Measurements from ENCODE around the gene KRTAP10-1.

The KRTAP10-1 gene

DNA sequence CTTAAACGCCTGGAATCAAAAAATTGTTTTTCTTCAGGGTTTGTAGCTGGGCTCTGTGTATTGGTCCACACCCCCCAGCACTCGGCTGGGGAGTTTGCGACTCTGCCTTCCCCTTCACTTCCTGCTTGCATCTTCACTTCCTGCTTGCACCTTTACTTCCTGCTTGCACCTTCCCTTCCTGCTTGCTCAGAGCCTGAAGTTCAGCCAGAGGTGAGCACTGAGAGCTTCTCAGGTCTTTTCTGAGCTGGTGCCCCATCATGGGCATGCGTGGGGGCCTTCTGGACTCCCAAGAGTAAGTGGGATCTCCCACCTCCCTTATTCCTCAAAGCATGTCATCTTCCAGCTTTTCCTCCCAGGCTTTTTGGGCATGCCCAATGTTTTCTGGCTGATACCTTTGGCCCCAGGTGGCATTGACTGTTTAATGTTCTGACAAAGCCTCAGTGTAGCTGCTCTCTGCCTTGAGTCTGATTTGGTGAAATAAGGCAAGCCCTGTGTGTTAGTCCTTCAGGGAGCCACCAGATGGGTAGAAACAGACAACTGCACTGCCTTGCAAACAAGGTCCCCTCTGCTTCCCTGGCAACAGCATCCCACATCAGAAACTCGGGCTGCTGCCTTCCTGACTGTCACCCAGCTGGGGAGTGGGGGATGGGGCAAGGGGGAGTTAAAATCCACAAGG, 7.8 kb upstream of the KRTAP10-1 start:
- Histone ChIP-seq H3K27me3 (replicated peaks in 2 of 5; ENCODE audit: control insufficient read depth in 4 of 5, insufficient read depth in 5 of 5, low read length in 4 of 5) (peaks cover 0 to 51% (median 6%) of the 10 kb centered on the region in 5 experiments), H3K9me3 (ENCODE audit: control extremely low read depth in 1 of 5, control insufficient read depth in 4 of 5, insufficient read depth in 2 of 5, low read depth in 1 of 5, low read length in 4 of 5) (peaks cover 3 to 18% (median 5%) of the 10 kb centered on the region in 5 experiments), H3K27ac (ENCODE audit: insufficient read depth in 1 of 2, low read depth in 1 of 2, low read length in 2 of 2, poor library complexity in 1 of 2, severe bottlenecking in 2 of 2) (no peak overlapping the region), H3K4me3 (ENCODE audit: control insufficient read depth in 1 of 7, extremely low read depth in 1 of 7, insufficient read depth in 4 of 7, low read depth in 2 of 7, low read length in 6 of 7) (no peak overlapping the region), H3K4me1 (ENCODE audit: control extremely low read depth in 1 of 4, control insufficient read depth in 4 of 4, insufficient read depth in 4 of 4, low read length in 3 of 4) (no peaks in the 10 kb centered on the region), H3K36me3 (ENCODE audit: control insufficient read depth in 4 of 4, insufficient read depth in 4 of 4, low read length in 3 of 4) (no peaks in the 10 kb centered on the region)
- DNase-seq, result no peak
- ChIA-PET POLR2A (no interaction called here), CTCF (interaction anchor here (1.0 kb wide), 1 partner anchor 11 kb away, joined by 4 read pairs; no protein-coding TSS in a partner anchor)
- WGBS (ENCODE audit: insufficient coverage), result 50% methylated on average over 4 of the region's 5 CpGs

DNA sequence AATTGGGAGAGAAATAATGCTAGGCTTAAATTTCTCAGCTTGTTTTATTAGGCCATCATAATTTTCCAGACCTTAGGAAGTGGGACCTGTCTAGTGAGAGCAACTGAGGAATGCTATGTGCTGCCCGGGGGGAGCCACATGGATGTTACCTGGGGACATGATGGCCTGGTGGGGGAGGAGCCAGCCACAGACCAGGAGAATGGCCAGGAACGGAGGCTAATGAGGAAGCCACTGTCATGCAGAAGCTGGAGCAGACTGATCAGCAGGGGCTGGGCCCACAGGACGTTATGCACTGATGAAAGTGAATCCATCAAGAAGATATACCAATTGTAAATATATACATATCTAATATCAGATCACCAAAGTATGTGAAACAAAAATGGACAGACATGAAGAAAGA, 4.6 kb upstream of the KRTAP10-1 start:
- no peak for DNase-seq
- H3K36me3 ChIP-seq (ENCODE audit: control insufficient read depth in 4 of 4, insufficient read depth in 4 of 4, low read length in 3 of 4), result no peaks in the 10 kb centered on the region
- no peaks in the 10 kb centered on the region for H3K4me1 ChIP-seq (ENCODE audit: control extremely low read depth in 1 of 4, control insufficient read depth in 4 of 4, insufficient read depth in 4 of 4, low read length in 3 of 4)
- no peak overlapping the region for H3K27ac ChIP-seq (ENCODE audit: insufficient read depth in 1 of 2, low read depth in 1 of 2, low read length in 2 of 2, poor library complexity in 1 of 2, severe bottlenecking in 2 of 2)
- ChIA-PET POLR2A (no interaction called here), CTCF (no interaction called here)
- peaks cover 3 to 18% (median 10%) of the 10 kb centered on the region in 5 experiments for H3K9me3 ChIP-seq (ENCODE audit: control extremely low read depth in 1 of 5, control insufficient read depth in 4 of 5, insufficient read depth in 2 of 5, low read depth in 1 of 5, low read length in 4 of 5)
- 100% methylated on average over 1 of the region's 3 CpGs for WGBS (ENCODE audit: insufficient coverage)
- peaks cover 0 to 39% (median 10%) of the 10 kb centered on the region in 5 experiments for H3K27me3 ChIP-seq (replicated peaks in 2 of 5; ENCODE audit: control insufficient read depth in 4 of 5, insufficient read depth in 5 of 5, low read length in 4 of 5)
- H3K4me3 ChIP-seq (ENCODE audit: control insufficient read depth in 1 of 7, extremely low read depth in 1 of 7, insufficient read depth in 4 of 7, low read depth in 2 of 7, low read length in 6 of 7), result no peak overlapping the region

GRCh38 chr21:44542716-44543115, 2.7 kb upstream of the KRTAP10-1 start:
- H3K9me3 ChIP-seq (ENCODE audit: control extremely low read depth in 1 of 5, control insufficient read depth in 4 of 5, insufficient read depth in 2 of 5, low read depth in 1 of 5, low read length in 4 of 5), result peaks cover 3 to 15% (median 8%) of the 10 kb centered on the region in 5 experiments
- H3K27ac ChIP-seq (ENCODE audit: insufficient read depth in 1 of 2, low read depth in 1 of 2, low read length in 2 of 2, poor library complexity in 1 of 2, severe bottlenecking in 2 of 2), result no peak overlapping the region
- no peaks in the 10 kb centered on the region for H3K4me1 ChIP-seq (ENCODE audit: control extremely low read depth in 1 of 4, control insufficient read depth in 4 of 4, insufficient read depth in 4 of 4, low read length in 3 of 4)
- no peak overlapping the region for H3K4me3 ChIP-seq (ENCODE audit: control insufficient read depth in 1 of 7, extremely low read depth in 1 of 7, insufficient read depth in 4 of 7, low read depth in 2 of 7, low read length in 6 of 7)
- CTCF ChIA-PET, result no interaction called here
- peaks cover 0 to 20% (median 4%) of the 10 kb centered on the region in 5 experiments for H3K27me3 ChIP-seq (replicated peaks in 2 of 5; ENCODE audit: control insufficient read depth in 4 of 5, insufficient read depth in 5 of 5, low read length in 4 of 5)
- DNase-seq, result no peak
- POLR2A ChIA-PET, result no interaction called here
- 100% methylated on average over 1 of the region's 1 CpG for WGBS (ENCODE audit: insufficient coverage)
- no peaks in the 10 kb centered on the region for H3K36me3 ChIP-seq (ENCODE audit: control insufficient read depth in 4 of 4, insufficient read depth in 4 of 4, low read length in 3 of 4)

- Histone ChIP-seq H3K36me3 (ENCODE audit: control insufficient read depth in 4 of 4, insufficient read depth in 4 of 4, low read length in 3 of 4) (no peaks in the 10 kb centered on the region), H3K27me3 (replicated peaks in 2 of 5; ENCODE audit: control insufficient read depth in 4 of 5, insufficient read depth in 5 of 5, low read length in 4 of 5) (peaks cover 0 to 8% (median 3%) of the 10 kb centered on the region in 5 experiments), H3K4me3 (ENCODE audit: control insufficient read depth in 1 of 7, extremely low read depth in 1 of 7, insufficient read depth in 4 of 7, low read depth in 2 of 7, low read length in 6 of 7) (no peak overlapping the region), H3K4me1 (ENCODE audit: control extremely low read depth in 1 of 4, control insufficient read depth in 4 of 4, insufficient read depth in 4 of 4, low read length in 3 of 4) (no peaks in the 10 kb centered on the region), H3K9me3 (ENCODE audit: control extremely low read depth in 1 of 5, control insufficient read depth in 4 of 5, insufficient read depth in 2 of 5, low read depth in 1 of 5, low read length in 4 of 5) (peaks cover 0 to 5% (median 0%) of the 10 kb centered on the region in 5 experiments), H3K27ac (ENCODE audit: insufficient read depth in 1 of 2, low read depth in 1 of 2, low read length in 2 of 2, poor library complexity in 1 of 2, severe bottlenecking in 2 of 2) (no peak overlapping the region)
- WGBS (ENCODE audit: insufficient coverage), result 78% methylated on average over 7 of the region's 11 CpGs
- ChIA-PET CTCF (interaction anchor here (0.6 kb wide), 1 partner anchor 24 kb away, joined by 4 read pairs; no protein-coding TSS in a partner anchor), POLR2A (no interaction called here)
- no peak for DNase-seq
Measured at GRCh38 chr21:44540741-44541288, 820 bp upstream of the KRTAP10-1 start.

DNA sequence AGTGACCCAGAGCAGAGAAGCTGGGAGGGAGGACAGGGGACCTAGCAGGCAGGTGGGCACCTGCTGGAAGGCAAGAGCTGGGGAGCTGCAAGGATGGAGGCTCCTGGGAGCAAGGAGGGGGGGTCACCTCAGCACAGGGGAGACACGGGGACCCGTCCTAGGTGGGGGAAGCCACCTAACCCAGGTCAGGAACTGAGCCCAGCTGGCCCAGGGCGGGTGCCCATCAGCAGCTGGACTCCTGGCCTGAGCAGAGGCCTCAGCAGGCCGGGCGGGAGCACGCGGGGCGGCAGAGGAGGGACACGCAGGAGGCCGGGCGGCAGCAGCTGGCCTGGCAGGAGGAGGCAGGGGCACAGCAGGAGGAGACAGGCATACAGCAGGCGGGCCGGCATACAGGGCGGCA, 949 bp downstream of the KRTAP10-1 start:
- no peaks in the 10 kb centered on the region for H3K36me3 ChIP-seq (ENCODE audit: control insufficient read depth in 4 of 4, insufficient read depth in 4 of 4, low read length in 3 of 4)
- ChIA-PET POLR2A (no interaction called here), CTCF (no interaction called here)
- H3K27ac ChIP-seq (ENCODE audit: insufficient read depth in 1 of 2, low read depth in 1 of 2, low read length in 2 of 2, poor library complexity in 1 of 2, severe bottlenecking in 2 of 2), result no peak overlapping the region
- H3K27me3 ChIP-seq (replicated peaks in 2 of 5; ENCODE audit: control insufficient read depth in 4 of 5, insufficient read depth in 5 of 5, low read length in 4 of 5), result peaks cover 0 to 11% (median 3%) of the 10 kb centered on the region in 5 experiments
- H3K4me3 ChIP-seq (ENCODE audit: control insufficient read depth in 1 of 7, extremely low read depth in 1 of 7, insufficient read depth in 4 of 7, low read depth in 2 of 7, low read length in 6 of 7), result no peak overlapping the region
- peaks cover 0 to 5% (median 0%) of the 10 kb centered on the region in 5 experiments for H3K9me3 ChIP-seq (ENCODE audit: control extremely low read depth in 1 of 5, control insufficient read depth in 4 of 5, insufficient read depth in 2 of 5, low read depth in 1 of 5, low read length in 4 of 5)
- no peak for DNase-seq
- WGBS (ENCODE audit: insufficient coverage), result 88% methylated on average over 8 of the region's 14 CpGs
- H3K4me1 ChIP-seq (ENCODE audit: control extremely low read depth in 1 of 4, control insufficient read depth in 4 of 4, insufficient read depth in 4 of 4, low read length in 3 of 4), result no peaks in the 10 kb centered on the region

DNA sequence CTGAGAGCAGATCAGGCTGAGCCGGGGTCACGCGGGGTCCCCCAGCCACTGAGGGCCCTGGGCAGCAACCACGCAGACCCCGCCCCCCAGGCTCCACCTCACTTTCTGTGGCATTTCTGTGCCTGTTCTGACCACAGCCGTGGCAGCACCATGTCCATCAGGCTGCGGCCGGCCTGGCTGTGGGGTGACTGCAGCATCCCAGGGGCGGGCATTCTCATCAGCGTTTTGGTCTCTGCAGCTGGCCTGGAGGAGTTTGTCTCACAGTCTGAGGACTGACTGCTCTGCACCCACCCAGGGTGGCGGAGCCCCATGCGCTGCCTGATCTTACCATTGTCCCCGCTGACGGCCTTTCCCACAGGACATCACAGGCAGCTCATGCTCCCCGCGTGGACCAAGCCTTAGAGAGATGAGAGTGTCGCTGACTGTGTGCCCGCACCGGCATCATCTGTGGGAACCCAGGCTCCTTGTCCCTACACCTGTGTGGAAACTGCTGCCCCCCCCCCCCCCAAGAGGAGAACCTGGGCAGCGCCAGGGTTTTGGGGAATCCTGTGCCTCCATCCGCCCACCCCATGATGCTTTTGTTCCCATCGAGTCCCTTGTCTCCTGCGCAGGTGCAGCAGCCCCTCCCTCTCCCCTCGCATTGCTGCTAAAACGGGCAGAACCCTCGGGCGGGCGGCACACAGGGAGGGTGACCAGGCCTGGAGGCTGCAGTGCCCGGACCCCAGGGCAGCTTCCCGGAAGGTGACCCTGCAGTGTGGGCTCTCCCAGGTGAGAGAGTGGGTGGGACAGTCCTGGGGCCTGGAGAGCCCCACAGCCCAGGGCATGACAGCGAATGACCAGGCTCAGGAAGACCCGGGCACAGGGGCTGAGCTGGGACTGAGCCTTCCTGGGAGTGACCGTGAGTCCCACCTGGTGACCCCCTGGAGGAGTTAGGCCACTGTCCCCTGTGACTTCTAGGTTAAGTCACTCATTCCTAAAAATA, 1.8 kb downstream of the KRTAP10-1 start:
- ChIA-PET CTCF (interaction anchor here (0.7 kb wide), 1 partner anchor 205 kb away, joined by 3 read pairs; no protein-coding TSS in a partner anchor), POLR2A (no interaction called here)
- H3K27ac ChIP-seq (ENCODE audit: insufficient read depth in 1 of 2, low read depth in 1 of 2, low read length in 2 of 2, poor library complexity in 1 of 2, severe bottlenecking in 2 of 2), result no peak overlapping the region
- no peaks in the 10 kb centered on the region for H3K4me1 ChIP-seq (ENCODE audit: control extremely low read depth in 1 of 4, control insufficient read depth in 4 of 4, insufficient read depth in 4 of 4, low read length in 3 of 4)
- no peaks in the 10 kb centered on the region for H3K36me3 ChIP-seq (ENCODE audit: control insufficient read depth in 4 of 4, insufficient read depth in 4 of 4, low read length in 3 of 4)
- 98% methylated on average over 27 of the region's 33 CpGs for WGBS (ENCODE audit: insufficient coverage)
- H3K4me3 ChIP-seq (ENCODE audit: control insufficient read depth in 1 of 7, extremely low read depth in 1 of 7, insufficient read depth in 4 of 7, low read depth in 2 of 7, low read length in 6 of 7), result no peak overlapping the region
- DNase-seq, result no peak
- H3K9me3 ChIP-seq (ENCODE audit: control extremely low read depth in 1 of 5, control insufficient read depth in 4 of 5, insufficient read depth in 2 of 5, low read depth in 1 of 5, low read length in 4 of 5), result peaks cover 0 to 5% (median 0%) of the 10 kb centered on the region in 5 experiments
- peaks cover 0 to 11% (median 3%) of the 10 kb centered on the region in 5 experiments for H3K27me3 ChIP-seq (replicated peaks in 2 of 5; ENCODE audit: control insufficient read depth in 4 of 5, insufficient read depth in 5 of 5, low read length in 4 of 5)
